ENCODE data around the gene ZNF221. TPM values are rescaled to one million over a fixed set of nuclear protein-coding genes. Genes with fewer than 3 reads are reported as not detected.
"Not testable (repeated sequence)": the region's sequence is repeated elsewhere in the genome, so short reads cannot be mapped to it uniquely, and the experiment has no call there.

The ZNF221 gene
- polyA plus RNA-seq, 1 experiment: 0.64 TPM

- no peak for DNase-seq (ENCODE audit: low read depth)
- POLR2A ChIA-PET: no interaction called here
- CTCF ChIA-PET: no interaction called here
- Histone ChIP-seq H3K27me3 (ENCODE audit: control insufficient read depth, insufficient read depth, low read length) (no peaks in the 10 kb centered on the region; the same call in 1 of the 2 replicates), H3K36me3 (ENCODE audit: control insufficient read depth, insufficient read depth, low read length) (no peaks in the 10 kb centered on the region), H3K4me3 (ENCODE audit: low read depth, low read length) (no peak overlapping the region)
- no peak for TF ChIP-seq CTCF (IDR thresholded peaks at IDR 0.05; ENCODE audit: insufficient read depth, low read depth, low read length)
These were observed 11.3 kb upstream of the ZNF221 start for GRCh38 chr19:43939557-43940260.

GRCh38 chr19:43940719-43941118 lies 10.3 kb upstream of the ZNF221 start:
- CTCF ChIA-PET: no interaction called here
- H3K4me3 ChIP-seq (ENCODE audit: low read depth, low read length): no peak overlapping the region
- no peaks in the 10 kb centered on the region; the same call in 1 of the 2 replicates for H3K27me3 ChIP-seq (ENCODE audit: control insufficient read depth, insufficient read depth, low read length)
- POLR2A ChIA-PET: interaction anchor here (0.7 kb wide), 1 partner anchor 297 kb away, joined by 5 read pairs; no protein-coding TSS in a partner anchor
- DNase-seq (ENCODE audit: low read depth): no peak
- H3K36me3 ChIP-seq (ENCODE audit: control insufficient read depth, insufficient read depth, low read length): no peaks in the 10 kb centered on the region
- TF ChIP-seq CTCF (IDR thresholded peaks at IDR 0.05; ENCODE audit: insufficient read depth, low read depth, low read length): no peak

DNA sequence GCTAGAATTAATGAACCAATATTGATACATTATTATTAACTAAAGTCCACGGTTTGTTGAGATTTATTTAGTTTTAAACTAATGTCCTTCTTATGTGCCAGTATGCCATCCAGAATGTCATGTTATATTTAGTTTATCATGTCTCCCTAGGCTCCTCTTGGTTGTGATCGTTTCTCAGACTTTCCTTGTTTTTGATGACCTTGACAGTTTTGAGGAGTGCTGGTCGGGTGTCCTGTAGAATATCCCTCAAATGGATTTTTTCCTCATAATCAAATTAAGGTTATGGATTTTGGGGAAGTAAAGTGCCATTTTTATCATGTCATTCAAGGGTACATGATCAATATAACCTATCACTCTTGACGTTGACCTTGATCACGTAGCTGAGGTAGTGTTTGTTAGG lies 9.8 kb upstream of the ZNF221 start:
- CTCF ChIA-PET: no interaction called here
- no peak for TF ChIP-seq CTCF (IDR thresholded peaks at IDR 0.05; ENCODE audit: insufficient read depth, low read depth, low read length)
- H3K4me3 ChIP-seq (ENCODE audit: low read depth, low read length): no peak overlapping the region
- DNase-seq (ENCODE audit: low read depth): no peak
- H3K27me3 ChIP-seq (ENCODE audit: control insufficient read depth, insufficient read depth, low read length): no peaks in the 10 kb centered on the region; the same call in 1 of the 2 replicates
- H3K36me3 ChIP-seq (ENCODE audit: control insufficient read depth, insufficient read depth, low read length): no peaks in the 10 kb centered on the region
- POLR2A ChIA-PET: no interaction called here

DNA sequence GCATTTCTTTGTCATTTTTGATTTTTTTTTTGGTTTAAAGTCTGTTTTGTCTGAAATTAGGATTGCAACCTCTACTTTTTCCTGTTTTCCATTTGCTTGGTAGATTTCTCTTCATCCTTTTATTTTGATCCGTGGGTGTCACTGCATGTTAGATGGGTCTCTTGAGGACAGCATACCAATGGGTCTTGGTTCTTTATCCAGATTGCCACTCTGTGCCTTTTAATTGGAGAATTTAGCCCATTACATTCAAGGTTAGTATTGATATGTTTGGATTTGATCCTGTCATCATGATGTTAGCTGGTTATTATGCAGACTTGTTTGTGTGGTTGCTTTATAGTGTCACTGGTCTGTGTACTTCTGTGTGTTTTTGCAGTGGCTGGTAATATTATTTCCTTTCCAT lies 3.6 kb upstream of the ZNF221 start:
- DNase-seq (ENCODE audit: low read depth); H3K4me3 ChIP-seq (ENCODE audit: low read depth, low read length); CTCF ChIA-PET: not testable (repeated sequence)

GRCh38 chr19:43949803-43950202 lies 1.2 kb upstream of the ZNF221 start:
- POLR2A ChIA-PET; CTCF ChIA-PET; H3K36me3 ChIP-seq (ENCODE audit: control insufficient read depth, insufficient read depth, low read length): not testable (repeated sequence)

More for the DNA sequence above, 3.6 kb upstream of the ZNF221 start:
- H3K27me3 ChIP-seq (ENCODE audit: control insufficient read depth, insufficient read depth, low read length); H3K36me3 ChIP-seq (ENCODE audit: control insufficient read depth, insufficient read depth, low read length); POLR2A ChIA-PET: not testable (repeated sequence)

GRCh38 chr19:43956827-43957226 lies 5.8 kb downstream of the ZNF221 start:
- Histone ChIP-seq H3K4me3 (ENCODE audit: low read depth, low read length) (no peak overlapping the region), H3K36me3 (ENCODE audit: control insufficient read depth, insufficient read depth, low read length) (peaks cover 1% of the 10 kb centered on the region; the same call in 1 of the 2 replicates), H3K27me3 (ENCODE audit: control insufficient read depth, insufficient read depth, low read length) (no peaks in the 10 kb centered on the region)
- ChIA-PET POLR2A (no interaction called here), CTCF (no interaction called here)
- no peak for DNase-seq (ENCODE audit: low read depth)
- TF ChIP-seq CTCF (IDR thresholded peaks at IDR 0.05; ENCODE audit: insufficient read depth, low read depth, low read length): no peak

More at GRCh38 chr19:43949803-43950202, 1.2 kb upstream of the ZNF221 start:
- not testable (repeated sequence) for H3K4me3 ChIP-seq (ENCODE audit: low read depth, low read length); DNase-seq (ENCODE audit: low read depth); H3K27me3 ChIP-seq (ENCODE audit: control insufficient read depth, insufficient read depth, low read length)

All from BJ (cell line).